HG02571 (cell line): ENCODE data around the gene PADI6.

Source experiments
- ATAC-seq: cut with Tn5 transposase; IDR thresholded peaks from one replicate; pipeline ENCODE4 v1.9.1; 2021; ENCODE audit warnings: mild to moderate bottlenecking, moderate library complexity; ENCODE audit not compliant: unreplicated experiment

PADI6 gene

DNA sequence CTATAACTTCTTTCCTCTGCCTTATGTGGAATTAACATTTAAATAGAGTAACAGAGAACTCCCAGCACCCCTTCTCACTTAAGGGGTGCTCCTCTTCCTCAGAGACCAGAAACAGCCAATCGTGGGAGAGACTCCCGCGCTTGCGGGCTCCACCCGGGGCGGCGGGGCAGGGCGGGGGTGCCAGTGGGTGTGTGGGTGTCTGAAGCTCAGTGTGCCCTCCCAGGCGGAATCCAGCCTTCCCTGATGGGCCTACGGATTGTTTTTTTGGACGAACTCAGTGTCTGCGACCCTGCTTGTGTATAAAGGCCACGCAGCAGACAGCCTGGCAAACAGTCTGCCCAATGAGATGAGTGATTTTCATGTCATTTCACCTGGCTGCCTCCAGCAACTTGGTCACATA, 61.3 kb downstream of the PADI6 start:
- no peak for ATAC-seq

DNA sequence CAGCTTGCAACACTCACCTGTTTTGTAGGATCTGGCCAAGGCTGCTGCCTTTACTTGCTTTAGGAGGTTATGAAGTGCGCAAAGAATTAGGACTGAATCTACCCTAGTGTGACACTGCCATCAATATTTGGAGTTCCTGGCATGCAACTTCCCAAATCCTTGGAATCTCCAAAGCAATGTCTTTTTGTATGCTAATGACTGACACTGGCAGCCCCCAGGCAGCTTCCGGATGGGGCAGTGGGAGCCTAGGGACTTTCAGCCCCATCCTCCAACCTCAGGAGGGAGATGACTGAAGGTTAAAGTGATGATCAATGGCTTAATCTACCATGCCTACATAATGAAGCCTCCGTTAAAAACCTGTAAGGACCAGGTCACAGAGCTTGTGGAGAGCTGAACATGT, 62.0 kb downstream of the PADI6 start:
- no peak for ATAC-seq

DNA sequence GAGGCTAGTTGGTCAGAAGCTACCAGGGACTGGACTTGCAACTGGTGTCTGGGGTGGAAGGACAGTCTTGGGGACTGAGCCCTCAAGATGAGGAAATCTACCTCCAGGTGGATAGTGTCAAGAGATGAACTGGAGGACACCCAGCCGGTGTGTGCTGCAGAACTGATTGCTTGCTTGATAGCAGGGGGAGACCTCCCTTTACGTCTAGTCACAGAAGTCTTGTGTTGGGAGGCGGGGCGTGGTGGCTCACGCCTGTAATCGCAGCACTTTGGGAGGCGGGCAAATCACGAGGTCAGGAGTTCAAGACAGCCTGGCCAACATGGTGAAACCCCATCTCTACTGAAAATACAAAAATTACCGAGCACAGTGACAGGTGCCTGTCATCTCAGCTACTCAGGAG, 62.6 kb downstream of the PADI6 start:
- ATAC-seq, result no peak

DNA sequence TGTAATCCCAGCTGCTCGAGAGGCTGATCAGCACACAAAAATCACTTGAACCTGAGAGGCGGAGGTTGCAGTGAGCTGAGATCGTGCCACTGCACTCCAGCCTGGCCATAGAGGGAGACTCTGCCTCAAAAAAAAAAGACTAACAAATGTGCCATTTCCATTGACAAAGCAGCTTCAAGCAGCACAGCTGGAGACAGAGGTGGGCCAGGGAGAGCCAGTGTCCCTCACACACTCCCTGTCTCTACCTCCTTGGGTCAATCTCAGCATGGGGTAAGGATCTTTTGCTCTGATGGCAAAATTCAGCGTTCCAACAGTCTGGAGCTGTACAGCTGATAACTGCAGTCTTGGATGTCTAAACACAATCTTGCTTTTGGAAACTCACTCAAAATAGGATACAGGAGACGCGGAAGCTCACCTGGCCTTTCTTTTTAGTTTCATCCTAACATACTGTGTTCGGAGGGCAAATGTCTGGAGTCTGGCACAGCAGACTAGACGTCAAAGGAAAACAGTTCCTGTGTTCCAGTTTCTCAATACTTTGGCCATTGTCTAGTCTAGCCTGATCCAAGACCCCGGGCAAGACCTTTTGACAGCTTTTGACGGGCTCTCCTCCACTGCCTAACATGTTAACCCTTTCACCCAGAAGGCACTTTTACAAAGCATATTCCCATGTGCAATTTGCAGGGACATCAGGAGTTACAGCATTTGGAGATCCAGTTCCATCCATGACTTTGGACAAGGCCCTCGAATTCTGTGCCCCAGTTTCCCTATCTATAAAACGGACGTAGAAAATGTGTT, 64.6 kb downstream of the PADI6 start:
- no peak for ATAC-seq

DNA sequence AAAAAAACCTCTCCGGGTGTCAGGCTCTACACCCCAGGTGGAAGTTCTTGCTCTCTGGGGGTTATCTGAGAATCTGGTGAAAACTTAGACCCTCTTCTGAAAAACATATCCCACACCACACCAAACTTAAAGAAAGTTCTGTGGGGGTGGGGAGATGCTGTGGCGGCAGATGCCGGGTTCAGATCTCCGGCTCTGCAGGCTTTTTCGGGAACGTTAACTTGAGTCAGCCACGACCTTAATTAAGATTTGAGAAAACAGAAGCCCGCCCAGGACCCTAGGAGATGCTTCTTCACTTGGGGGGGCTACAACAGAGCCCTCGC, 65.2 kb downstream of the PADI6 start:
- ATAC-seq, result no peak

DNA sequence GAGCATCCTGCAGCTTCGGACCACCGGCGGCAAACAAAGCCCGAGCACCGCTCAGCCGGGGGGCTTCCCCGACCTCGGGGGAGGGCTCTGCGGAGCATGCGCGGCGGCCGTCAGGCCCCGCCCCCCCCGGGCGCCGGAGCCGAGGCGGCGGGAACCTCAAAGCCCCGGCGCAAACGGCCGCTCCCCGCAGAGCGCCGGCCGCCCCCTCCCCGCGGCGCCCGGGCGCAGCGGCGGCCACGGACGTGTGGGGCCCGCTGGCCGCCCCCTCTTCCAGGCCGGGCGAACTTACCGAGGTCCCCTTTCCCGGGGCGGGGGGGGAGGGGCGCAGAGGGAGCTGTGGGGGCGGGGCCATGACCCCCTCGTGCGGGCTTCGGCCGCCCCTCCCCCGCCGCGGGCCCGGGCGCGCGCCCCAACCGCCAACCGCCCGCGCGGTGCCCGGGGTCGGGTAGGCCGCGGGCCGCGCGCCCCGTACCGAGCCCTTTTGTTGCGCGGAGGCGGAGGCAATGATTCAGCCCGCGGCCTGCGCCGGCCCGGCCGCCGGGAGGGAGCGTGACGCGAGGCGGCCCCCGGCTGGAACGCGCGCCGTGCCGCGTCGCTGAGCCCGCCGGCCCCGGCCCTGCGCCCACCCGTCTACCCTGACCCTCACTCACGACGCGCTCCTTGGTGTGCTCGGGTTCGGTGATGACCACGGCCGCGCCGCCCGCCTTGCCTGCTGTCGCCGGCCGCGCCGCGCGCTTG, 65.8 kb downstream of the PADI6 start:
- ATAC-seq, result peak; percentile 40

DNA sequence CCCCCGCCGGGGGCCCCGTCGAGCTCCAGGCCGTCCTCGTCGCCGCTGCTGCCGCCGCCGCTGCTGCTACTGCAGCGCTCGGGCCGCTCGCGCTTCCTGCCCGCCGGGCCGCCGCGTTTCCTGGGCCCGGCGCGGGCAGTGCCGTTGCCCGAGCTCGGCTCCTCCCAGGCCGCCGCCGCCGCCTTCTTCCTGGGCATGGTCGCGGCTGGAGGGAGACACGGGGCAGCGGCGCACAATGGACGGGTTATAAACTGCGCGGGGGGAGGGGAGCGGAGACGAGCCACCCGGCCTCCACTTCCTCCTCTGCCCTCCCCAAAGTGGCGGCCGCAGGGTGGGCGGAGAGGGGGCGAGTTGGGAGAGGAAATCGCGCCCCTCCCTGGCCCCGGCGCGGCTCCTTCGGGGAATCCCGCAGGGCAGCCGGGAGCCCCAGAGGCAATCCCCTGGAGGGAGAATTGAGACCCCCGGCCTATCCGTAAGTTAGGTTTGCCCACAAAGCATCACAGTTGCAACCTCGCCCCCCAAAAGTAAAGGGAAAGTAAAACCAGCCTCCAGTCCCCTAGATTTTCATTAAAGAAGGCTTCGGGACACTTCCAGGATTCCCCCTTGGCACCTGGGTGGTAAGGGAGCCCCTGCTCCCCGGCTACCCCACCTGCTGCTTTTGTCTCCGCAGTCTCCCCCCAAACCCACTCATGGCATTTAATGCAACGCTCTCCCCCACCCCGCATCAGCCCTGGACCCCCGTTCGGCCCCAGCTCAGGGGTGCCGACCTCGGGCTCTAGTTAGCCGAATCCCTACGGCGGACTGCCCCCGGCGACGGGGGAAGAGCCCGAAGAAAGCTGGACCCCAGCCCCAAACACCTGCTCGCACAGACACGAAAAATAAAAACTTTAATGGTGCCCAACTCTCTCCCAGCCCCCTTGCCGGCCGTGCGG, 66.6 kb downstream of the PADI6 start:
- ATAC-seq, result peak; percentile 14

DNA sequence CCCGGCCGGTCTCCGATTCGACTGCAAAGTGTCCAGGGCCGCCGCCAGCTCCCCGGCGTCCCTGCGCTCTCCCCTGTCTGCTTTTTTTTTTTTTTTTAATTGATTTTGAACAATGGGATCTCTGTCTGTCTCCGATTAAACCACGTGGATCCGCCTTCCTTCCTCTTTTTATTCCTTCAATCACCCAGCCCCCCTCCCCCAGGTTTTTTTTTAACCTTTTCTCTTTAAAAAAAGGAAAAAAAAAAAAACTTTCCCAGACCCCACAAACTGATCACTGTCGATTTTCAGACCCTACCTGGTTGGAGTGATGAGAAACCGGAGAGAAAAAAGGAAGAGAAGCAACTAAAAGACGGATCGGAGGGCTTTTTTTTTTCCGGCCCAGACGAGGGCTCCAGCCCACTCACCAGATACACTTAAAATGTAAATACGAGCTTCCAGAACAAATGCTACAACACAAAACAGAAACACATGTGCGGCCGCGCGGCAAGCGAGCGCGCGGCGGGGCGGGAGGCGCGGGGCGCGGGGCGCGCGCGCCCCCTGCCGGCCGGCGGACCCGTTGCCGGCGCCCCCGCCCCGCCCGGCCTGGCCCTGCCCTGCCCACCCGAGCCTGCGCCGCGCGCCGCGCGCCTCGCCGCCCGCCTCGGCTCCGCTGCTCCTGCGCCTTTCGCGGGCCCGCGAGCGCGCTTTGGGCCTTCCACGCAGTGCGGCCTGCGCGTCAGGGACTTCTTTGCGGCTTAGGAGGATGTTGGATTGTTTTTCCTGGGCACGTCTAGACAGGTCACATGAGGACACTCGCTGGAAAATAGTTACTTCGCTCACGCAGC, 67.5 kb downstream of the PADI6 start, which contains the start of gene RCC2:
Gene RCC2, minus strand, starts transcription at position 428 of the 824 bp plus-strand sequence. CDS start 1,163 bp downstream, outside the sequence.
- no peak for ATAC-seq

DNA sequence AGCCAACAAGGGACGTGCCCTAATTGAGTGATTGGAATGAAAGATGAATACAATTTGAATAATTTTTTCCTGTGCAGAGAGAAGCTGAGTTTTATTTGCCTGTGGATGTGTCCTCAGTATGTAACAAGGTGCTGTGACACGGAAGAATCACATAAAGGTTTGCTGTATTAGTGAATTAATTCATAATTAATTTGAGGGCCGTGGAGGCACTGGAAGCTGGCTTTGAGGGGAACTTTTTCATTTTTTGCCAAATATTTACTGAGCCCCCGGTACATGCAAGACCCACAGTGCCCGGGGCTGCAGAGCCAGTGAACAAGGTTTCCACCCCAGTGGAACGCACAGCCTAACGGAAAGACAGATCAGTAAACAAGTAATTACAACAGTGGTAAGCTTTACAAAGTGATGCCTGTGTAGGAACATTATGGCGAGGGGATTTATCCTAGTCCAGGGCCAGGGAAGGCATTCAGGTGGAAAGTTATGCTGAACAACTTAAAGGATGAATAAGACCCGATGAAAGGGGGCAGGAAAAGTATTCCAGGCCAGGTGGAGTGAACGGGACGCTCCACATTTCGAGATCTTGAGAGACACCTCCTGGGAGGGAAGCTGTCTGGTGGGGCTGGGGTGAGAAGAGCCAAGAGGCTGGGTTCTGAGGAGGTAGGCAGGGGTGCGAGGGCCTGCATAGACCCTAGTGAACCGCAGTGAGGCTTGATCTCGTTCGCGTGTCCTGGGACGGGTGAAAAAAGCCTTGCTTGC, 68.3 kb downstream of the PADI6 start:
- no peak for ATAC-seq

DNA sequence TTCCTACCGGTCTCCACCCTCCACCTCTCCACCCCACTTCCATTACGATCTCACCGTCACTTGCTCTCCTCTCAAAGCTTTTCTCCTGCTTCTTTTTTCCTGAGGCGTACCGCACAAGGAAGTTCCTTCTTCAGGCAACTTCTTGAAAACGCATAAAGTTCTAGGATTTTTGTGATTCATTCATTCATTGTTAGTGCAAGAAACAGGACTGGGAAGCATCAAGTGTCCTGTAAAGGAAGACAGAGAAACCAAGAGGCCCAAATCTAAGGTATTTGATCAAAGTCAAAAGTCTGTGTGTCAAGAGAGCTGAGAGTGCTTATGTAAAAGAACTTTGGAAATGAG, 68.8 kb downstream of the PADI6 start:
- no peak for ATAC-seq

DNA sequence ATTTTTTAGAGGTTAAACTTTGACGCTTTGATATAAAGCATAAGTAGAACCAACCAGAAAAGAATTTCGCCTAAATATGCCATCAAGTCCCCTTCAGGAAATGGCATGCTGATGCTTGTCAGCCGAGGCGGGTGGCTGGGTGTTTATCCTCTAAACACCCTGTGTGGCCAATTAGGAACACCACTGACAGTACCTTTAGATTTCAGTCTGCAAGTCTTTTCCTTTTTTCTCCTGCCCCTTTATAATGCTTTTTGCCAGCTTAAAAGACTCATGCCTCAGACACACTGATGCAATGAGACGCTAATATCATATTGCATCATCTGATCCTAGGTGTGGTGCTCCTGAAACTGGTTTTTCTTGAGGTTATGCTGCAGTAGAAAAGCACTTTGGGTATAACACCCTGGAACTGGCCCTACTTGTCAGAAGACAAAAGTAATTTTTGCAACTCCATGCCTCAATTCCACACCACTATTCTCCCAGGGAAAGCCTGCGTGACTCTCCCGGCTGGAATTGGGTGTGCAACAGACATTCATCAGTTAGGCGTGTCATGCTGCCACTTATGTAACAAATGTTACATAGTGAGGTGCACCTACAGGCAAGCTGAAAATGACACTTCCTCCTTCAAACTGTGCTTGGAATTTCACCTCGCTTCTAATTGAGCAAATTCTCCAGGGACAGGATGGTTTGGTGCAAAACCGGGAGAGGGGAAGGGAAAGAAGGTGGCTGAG, 69.4 kb downstream of the PADI6 start:
- ATAC-seq, result no peak

DNA sequence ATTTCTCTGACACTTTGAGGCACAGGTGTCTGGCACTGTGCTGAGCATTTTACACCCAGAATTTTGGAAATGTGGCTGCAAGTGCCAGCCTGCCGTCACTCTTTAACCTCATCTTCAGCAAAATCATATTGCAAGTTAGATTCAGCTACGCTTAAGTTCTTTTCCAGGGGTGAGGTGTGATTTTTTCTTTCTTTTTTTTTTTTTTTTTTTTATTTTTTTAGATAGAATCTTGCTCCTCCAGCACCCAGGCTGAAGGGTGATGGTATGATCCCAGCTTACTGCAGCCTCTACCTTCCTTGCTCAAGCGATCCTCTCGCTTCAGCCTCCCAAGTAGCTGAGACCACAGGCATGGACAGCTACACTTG, 70.0 kb downstream of the PADI6 start:
- ATAC-seq, result no peak

DNA sequence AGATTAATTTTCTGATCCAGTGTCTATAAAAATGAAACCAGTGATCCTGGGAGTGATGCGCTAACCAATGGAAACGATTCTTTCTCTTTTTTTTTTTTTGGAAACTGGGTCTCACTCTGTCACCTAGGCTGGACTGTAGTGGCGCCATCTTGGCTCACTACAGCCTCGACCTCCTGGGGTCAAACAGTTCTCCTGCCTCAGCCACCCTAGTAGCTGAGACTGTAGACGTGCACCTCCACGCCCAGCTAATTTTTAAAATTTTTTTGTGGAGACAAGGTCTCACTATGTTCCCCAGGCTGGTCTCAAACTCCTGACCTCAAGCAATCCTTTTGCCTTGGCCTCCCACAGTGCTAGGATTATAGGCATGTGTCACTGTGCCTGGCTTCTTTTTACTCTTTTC, 70.8 kb downstream of the PADI6 start:
- ATAC-seq, result no peak

DNA sequence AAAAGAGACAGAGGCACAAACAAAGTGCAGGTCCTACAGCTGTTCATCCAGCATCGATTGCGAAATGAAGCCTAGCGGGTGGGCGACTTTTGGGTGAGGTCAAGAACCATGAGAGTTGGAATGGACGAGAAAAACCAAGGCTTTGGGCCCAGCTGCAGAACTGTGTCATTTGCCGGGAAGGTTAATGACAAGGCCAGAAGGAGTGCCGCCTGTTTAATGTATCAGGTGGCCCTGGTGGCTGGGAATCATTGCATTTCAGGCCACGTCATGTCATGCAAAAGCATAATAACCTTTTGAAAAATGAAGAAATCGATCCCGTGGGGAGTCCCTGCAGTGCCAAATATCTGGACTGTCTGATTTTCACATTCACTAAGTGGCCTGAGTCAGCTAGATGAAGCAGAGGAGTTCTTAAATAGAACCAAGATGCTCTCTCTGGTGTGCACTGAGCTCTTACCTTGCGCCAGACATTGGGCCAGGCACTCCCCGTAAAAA, 75.6 kb downstream of the PADI6 start:
- ATAC-seq, result no peak
